CD4-positive, alpha-beta T cell (primary cell): ENCODE measurements around the gene PANX2. TPM values are rescaled to one million over a fixed set of nuclear protein-coding genes. Genes with fewer than 3 reads are reported as not detected.
"Not testable (repeated sequence)": the region's sequence is repeated elsewhere in the genome, so short reads cannot be mapped to it uniquely, and the experiment has no call there.

ENCODE experiments used
- ATAC-seq: fragments of 200-7000 bp; cut with Tn5 transposase; one replicate; pipeline ENCODE4 v1.10.0; 2022; ENCODE audit warnings: mild to moderate bottlenecking; ENCODE audit not compliant: poor library complexity
- CTCF ChIA-PET: fragments of 350-600 bp; sonication (Branson Sonifier 250); formaldehyde crosslinking; loops from one replicate; lab custom pipeline; 2021; ENCODE audit warnings: antibody characterized with exemption, inconsistent platforms; lab: Charles Lee
- POLR2A ChIA-PET: fragments of 350-600 bp; sonication (Branson Sonifier 250); formaldehyde crosslinking; loops from one replicate; lab custom pipeline; 2021; ENCODE audit warnings: antibody characterized with exemption, inconsistent platforms; lab: Charles Lee
- DNase-seq, 14 experiments: peaks; one replicate each; pipeline ENCODE4 v3.0.0-alpha.2; 2013 to 2020; ENCODE audit warnings: mixed read lengths in 2 of 14
- H3K27ac ChIP-seq, 2 donors: one replicate each; pipeline versions ENCODE4 v1.5.1 to v1.7.0; 2013; ENCODE audit warnings: low read length in 2 of 2, low read depth in 1 of 2, mild to moderate bottlenecking in 1 of 2
- H3K27me3 ChIP-seq, 2 experiments: 1 replicate in 1 of 2; 2 replicates in 1 of 2; pipeline versions ENCODE4 v1.6.1 to v1.7.0; 2013; ENCODE audit warnings: low read length in 2 of 2, control low read depth in 1 of 2, mild to moderate bottlenecking in 1 of 2, moderate library complexity in 1 of 2; ENCODE audit not compliant: insufficient read depth in 2 of 2, control insufficient read depth in 1 of 2
- H3K36me3 ChIP-seq: one replicate; pipeline ENCODE4 v1.6.1; 2013; ENCODE audit warnings: low read length, control low read depth; ENCODE audit not compliant: insufficient read depth
- H3K4me1 ChIP-seq: one replicate; pipeline ENCODE4 v1.6.1; 2013; ENCODE audit warnings: low read length, control low read depth; ENCODE audit not compliant: insufficient read depth
- H3K4me3 ChIP-seq: one replicate; pipeline ENCODE4 v1.5.1; 2013; ENCODE audit warnings: mild to moderate bottlenecking, low read length, moderate library complexity
- H3K9me3 ChIP-seq, 2 experiments: 1 replicate in 1 of 2; 2 replicates in 1 of 2; pipeline versions ENCODE4 v1.6.1 to v1.7.0; 2013; ENCODE audit warnings: low read length in 2 of 2, mild to moderate bottlenecking in 2 of 2, control low read depth in 1 of 2, moderate library complexity in 1 of 2; ENCODE audit not compliant: control insufficient read depth in 1 of 2, insufficient read depth in 1 of 2
- H3K27ac Mint-ChIP-seq: one replicate; pipeline ENCODE4 v1.8.0; 2020; ENCODE audit warnings: mixed read lengths
- H3K27me3 Mint-ChIP-seq: one replicate; pipeline ENCODE4 v1.8.0; 2021; ENCODE audit warnings: mixed read lengths
- H3K36me3 Mint-ChIP-seq: one replicate; pipeline ENCODE4 v1.8.0; 2021; ENCODE audit warnings: low read depth, mixed read lengths
- H3K4me1 Mint-ChIP-seq: one replicate; pipeline ENCODE4 v1.8.0; 2021; ENCODE audit warnings: low read depth, mixed read lengths
- H3K4me3 Mint-ChIP-seq: one replicate; pipeline ENCODE4 v1.8.0; 2020; ENCODE audit warnings: mild to moderate bottlenecking, mixed read lengths
- H3K9me3 Mint-ChIP-seq: one replicate; pipeline ENCODE4 v1.8.0; 2020; ENCODE audit warnings: mixed read lengths
- CTCF ChIP-seq: fragments of 200-600 bp; IDR thresholded peaks from one replicate; pipeline ENCODE4 v1.8.0; 2022; ENCODE audit warnings: antibody characterized with exemption, mild to moderate bottlenecking
- intact Hi-C, 2 experiments: fragments of 100-400 bp; cut with DNase I in 1 of 2; cut with micrococcal nuclease in 1 of 2; formaldehyde crosslinking; loops; one replicate each; pipeline versions ENCODE4 v1.15.1 to v1.9.0; 2023 to 2025; cut with DNase I, micrococcal nuclease
- total RNA-seq, 174 experiments: library from RNA in 2 of 174; stranded (reverse) in 2 of 174; gene quantifications; one replicate each; pipeline ENCODE4 v1.2.3 and lab custom pipeline; 2021 to 2026

PANX2 gene
- total RNA-seq, 2 experiments from 2014 or later = 0.11 to 0.16 TPM

GRCh38 chr22:50162391-50162956 is 8.1 kb upstream of the PANX2 start:
- H3K27ac ChIP-seq = no peak overlapping the region
- peaks cover 0 to 11% of the 10 kb centered on the region in 2 experiments for H3K9me3 ChIP-seq
- no peaks in the 10 kb centered on the region for H3K36me3 ChIP-seq
- DNase-seq = no peak
- TF ChIP-seq CTCF = no peak
- H3K27me3 Mint-ChIP-seq = peaks cover 25% of the 10 kb centered on the region
- POLR2A ChIA-PET = no interaction called here
- no peak overlapping the region for H3K4me3 Mint-ChIP-seq
- H3K27me3 ChIP-seq = peaks cover 0 to 6% of the 10 kb centered on the region in 2 experiments
- no peaks in the 10 kb centered on the region for H3K4me1 ChIP-seq
- no peaks in the 10 kb centered on the region for H3K9me3 Mint-ChIP-seq
- no peak overlapping the region for H3K27ac Mint-ChIP-seq
- intact Hi-C loops = no loop called here
- H3K4me1 Mint-ChIP-seq = no peaks in the 10 kb centered on the region
- no peak overlapping the region for H3K4me3 ChIP-seq
- no peaks in the 10 kb centered on the region for H3K36me3 Mint-ChIP-seq
- no peak for ATAC-seq
- CTCF ChIA-PET = no interaction called here

- no peak overlapping the region for H3K4me3 ChIP-seq
- peaks cover 15 to 18% of the 10 kb centered on the region in 2 experiments for H3K27me3 ChIP-seq
- Mint-ChIP-seq H3K27ac (no peak overlapping the region), H3K9me3 (no peaks in the 10 kb centered on the region), H3K4me3 (no peak overlapping the region), H3K4me1 (peaks cover 6% of the 10 kb centered on the region), H3K36me3 (no peaks in the 10 kb centered on the region), H3K27me3 (peaks cover 40% of the 10 kb centered on the region)
- intact Hi-C loops = no loop called here
- H3K9me3 ChIP-seq = peaks cover 0 to 16% of the 10 kb centered on the region in 2 experiments
- ChIA-PET CTCF (no interaction called here), POLR2A (no interaction called here)
- DNase-seq (no peak), ATAC-seq (no peak)
- H3K27ac ChIP-seq = no peak overlapping the region
- no peaks in the 10 kb centered on the region for H3K36me3 ChIP-seq
- H3K4me1 ChIP-seq = peaks cover 7% of the 10 kb centered on the region
- TF ChIP-seq CTCF = no peak
Measured at GRCh38 chr22:50165436-50166123, 5.0 kb upstream of the PANX2 start.

GRCh38 chr22:50167689-50168489 is 2.6 kb upstream of the PANX2 start:
- DNase-seq = no peak
- intact Hi-C loops = no loop called here

GRCh38 chr22:50168490-50169180 is 1.9 kb upstream of the PANX2 start:
- H3K4me3 ChIP-seq, POLR2A ChIA-PET, H3K4me1 Mint-ChIP-seq, ATAC-seq, H3K36me3 Mint-ChIP-seq, H3K27ac Mint-ChIP-seq, intact Hi-C loops, H3K27ac ChIP-seq, DNase-seq, H3K36me3 ChIP-seq, CTCF ChIA-PET, H3K9me3 Mint-ChIP-seq: not testable (repeated sequence)
- H3K27me3 Mint-ChIP-seq = peaks cover 51% of the 10 kb centered on the region
- peaks cover 0 to 24% of the 10 kb centered on the region in 2 experiments for H3K9me3 ChIP-seq
- peak overlapping the region; percentile 85 for H3K4me3 Mint-ChIP-seq
- H3K27me3 ChIP-seq = peaks cover 26 to 36% of the 10 kb centered on the region in 2 experiments
- peaks cover 12% of the 10 kb centered on the region for H3K4me1 ChIP-seq

More at GRCh38 chr22:50167689-50168489, 2.6 kb upstream of the PANX2 start:
- Mint-ChIP-seq H3K4me3 (peak overlapping the region; percentile 35), H3K36me3 (no peaks in the 10 kb centered on the region), H3K27ac (no peak overlapping the region), H3K27me3 (peaks cover 50% of the 10 kb centered on the region), H3K4me1 (peaks cover 10% of the 10 kb centered on the region), H3K9me3 (no peaks in the 10 kb centered on the region)
- Histone ChIP-seq H3K27me3 (peaks cover 22 to 33% of the 10 kb centered on the region in 2 experiments), H3K4me1 (peaks cover 12% of the 10 kb centered on the region), H3K36me3 (no peaks in the 10 kb centered on the region), H3K9me3 (peaks cover 0 to 24% of the 10 kb centered on the region in 2 experiments), H3K27ac (no peak overlapping the region), H3K4me3 (no peak overlapping the region)
- TF ChIP-seq CTCF = no peak
- POLR2A ChIA-PET = no interaction called here
- no peak for ATAC-seq
- CTCF ChIA-PET = no interaction called here
